Sigmoid colon (tissue), 4 donors: ENCODE results near the gene MOSPD3.

Experiments used
- CTCF ChIP-seq, 4 experiments: fragments of 450-650 bp in 3 of 4; fragments of 200-600 bp in 1 of 4; IDR thresholded peaks; one replicate each; pipeline ENCODE4 v1.5.1; 2016 to 2019; ENCODE audit warnings: antibody characterized with exemption in 4 of 4, mild to moderate bottlenecking in 3 of 4, moderate library complexity in 2 of 4
- EP300 ChIP-seq, 4 donors: sonication (generic); formaldehyde crosslinking; IDR thresholded peaks; one replicate each; pipeline ENCODE4 v1.6.1; 2017; ENCODE audit warnings: antibody characterized with exemption in 4 of 4
- POLR2A ChIP-seq, 2 donors: fragments of 450-650 bp; IDR thresholded peaks; one replicate each; pipeline ENCODE4 v1.6.1; 2016; ENCODE audit warnings: antibody characterized with exemption in 2 of 2, mild to moderate bottlenecking in 2 of 2, moderate library complexity in 2 of 2
- POLR2AphosphoS5 ChIP-seq, 4 donors: sonication (generic); formaldehyde crosslinking; IDR thresholded peaks; one replicate each; pipeline ENCODE4 v1.6.1; 2017; ENCODE audit warnings: antibody characterized with exemption in 4 of 4

DNA sequence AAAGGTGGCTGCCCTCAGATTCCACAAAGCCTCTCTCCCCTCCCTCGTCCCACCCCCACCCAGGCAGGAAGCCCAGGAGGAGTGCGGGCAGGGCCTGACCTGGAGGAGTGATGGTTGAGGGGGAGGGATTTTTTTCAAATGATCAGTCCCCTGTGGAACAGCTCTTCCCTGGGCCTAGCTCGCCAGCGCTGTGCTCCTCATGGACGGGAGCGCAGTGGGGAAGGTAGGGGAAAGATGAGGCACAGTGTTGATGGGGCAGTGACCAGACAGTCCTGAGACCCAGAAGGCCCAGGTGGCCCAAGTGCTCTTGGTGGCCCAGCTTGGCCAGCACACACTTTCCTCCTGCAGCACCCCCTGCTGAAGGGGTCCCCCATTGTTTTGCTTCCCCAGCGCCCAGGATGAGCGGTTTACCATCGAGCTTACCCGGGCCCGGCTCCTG lies 47.2 kb upstream of the MOSPD3 start:
- TF ChIP-seq CTCF (IDR thresholded peaks at IDR 0.05) (no peak), POLR2AphosphoS5 (IDR thresholded peaks at IDR 0.05) (no peak), POLR2A (IDR thresholded peaks at IDR 0.05) (no peak), EP300 (IDR thresholded peaks at IDR 0.05) (no peak)
